Measurements from ENCODE around the gene GPX8. TPM values are rescaled to one million over a fixed set of nuclear protein-coding genes. Genes with fewer than 3 reads are reported as not detected.

The GPX8 gene
- 33.0 to 34.8 TPM (median 34.3 TPM) in 5 replicates for total RNA-seq (2022; extraction: Qiagen RNA extraction)

DNA sequence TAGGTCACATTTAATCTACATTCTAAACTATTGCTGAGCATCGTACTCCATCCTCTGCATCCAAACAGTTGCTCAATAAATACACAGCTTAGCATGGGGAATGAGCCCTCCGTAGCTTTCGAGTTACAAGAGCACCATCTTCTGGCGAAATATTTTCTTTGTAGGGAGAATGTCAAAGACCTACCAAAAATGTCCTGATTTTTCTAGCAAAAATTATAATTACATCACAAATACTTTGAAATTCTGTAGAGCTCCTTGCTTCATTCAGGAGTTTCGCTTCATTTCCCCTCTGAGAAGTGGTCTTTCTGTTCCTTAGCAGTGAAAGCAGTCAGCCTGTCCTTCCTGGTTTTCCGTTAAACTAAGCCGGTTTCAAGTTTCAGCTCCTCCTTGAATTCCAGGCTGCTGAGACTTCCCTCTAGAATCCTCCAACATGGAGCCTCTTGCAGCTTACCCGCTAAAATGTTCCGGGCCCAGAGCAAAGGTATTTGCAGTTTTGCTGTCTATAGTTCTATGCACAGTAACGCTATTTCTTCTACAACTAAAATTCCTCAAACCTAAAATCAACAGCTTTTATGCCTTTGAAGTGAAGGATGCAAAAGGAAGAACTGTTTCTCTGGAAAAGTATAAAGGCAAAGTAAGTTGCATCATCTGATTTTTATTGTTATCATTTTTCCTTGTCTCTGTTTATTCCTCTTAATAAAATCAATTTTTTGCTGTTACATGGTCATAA lies at the start of gene GPX8:
TSS of gene GPX8 (plus strand) at position 409 of the 730 bp plus-strand sequence. CDS start at position 431, 22 bp downstream.

GRCh38 chr5:55172937-55173686 lies 13.1 kb downstream of the GPX8 start, which contains the start of gene CDC20B:
CDC20B (minus strand) TSS chr5:55173177; CDS start chr5:55173000, 177 bp downstream.

Other genes starting within 250 kb of the GPX8 start
- gene ESM1, start 174.6 kb upstream of the GPX8 start, total RNA-seq (2022; extraction: Qiagen RNA extraction): not detected in 5 replicates
- gene GZMK, start 135.9 kb upstream of the GPX8 start, total RNA-seq (2022; extraction: Qiagen RNA extraction): not detected in 5 replicates
- gene GZMA, start 57.5 kb upstream of the GPX8 start, total RNA-seq (2022; extraction: Qiagen RNA extraction): not detected in 5 replicates
- 0.06 to 0.09 TPM (median 0.08 TPM) in 5 replicates for gene CDC20B, start 13.0 kb downstream of the GPX8 start, total RNA-seq (2022; extraction: Qiagen RNA extraction)
- 1.4 to 3.0 TPM (median 1.9 TPM) in 5 replicates for gene MCIDAS, start 67.1 kb downstream of the GPX8 start, total RNA-seq (2022; extraction: Qiagen RNA extraction)
- gene CCNO, start 73.4 kb downstream of the GPX8 start, total RNA-seq (2022; extraction: Qiagen RNA extraction): 4.0 to 6.1 TPM (median 5.7 TPM) in 5 replicates
- 21.1 to 26.8 TPM (median 25.1 TPM) in 5 replicates for gene DHX29, start 147.5 kb downstream of the GPX8 start, total RNA-seq (2022; extraction: Qiagen RNA extraction)
- 31.9 to 45.5 TPM (median 42.5 TPM) in 5 replicates for gene MTREX, start 147.8 kb downstream of the GPX8 start, total RNA-seq (2022; extraction: Qiagen RNA extraction)